ENCODE data around the gene ALDH2.
"Not testable (repeated sequence)": the region's sequence is repeated elsewhere in the genome, so short reads cannot be mapped to it uniquely, and the experiment has no call there.

ALDH2 gene

DNA sequence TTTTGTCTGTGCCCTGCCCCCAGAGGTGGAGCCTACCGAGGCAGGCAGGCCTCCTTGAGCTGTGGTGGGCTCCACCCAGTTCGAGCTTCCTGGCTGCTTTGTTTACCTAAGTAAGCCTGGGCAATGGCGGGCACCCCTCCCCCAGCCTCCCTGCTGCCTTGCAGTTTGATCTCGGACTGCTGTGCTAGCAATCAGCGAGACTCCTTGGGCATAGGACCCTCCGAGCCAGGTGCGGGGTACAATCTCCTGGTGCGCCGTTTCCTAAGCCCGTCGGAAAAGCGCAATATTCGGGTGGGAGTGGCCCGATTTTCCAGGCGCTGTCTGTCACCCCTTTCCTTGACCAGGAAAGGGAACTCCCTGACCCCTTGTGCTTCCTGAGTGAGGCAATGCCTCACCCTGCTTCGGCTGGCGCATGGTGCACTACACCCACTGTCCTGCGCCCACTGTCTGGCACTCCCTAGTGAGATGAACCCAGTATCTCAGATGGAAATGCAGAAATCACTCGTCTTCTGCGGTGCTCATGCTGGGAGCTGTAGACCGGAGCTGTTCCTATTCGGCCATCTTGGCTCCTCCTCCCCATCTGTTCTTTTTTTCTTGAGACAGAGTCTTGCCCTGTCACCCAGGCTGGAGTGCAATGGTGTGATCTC is 68.1 kb downstream of the ALDH2 start:
- not testable (repeated sequence) for H3K9me3 ChIP-seq (ENCODE audit: control insufficient read depth, low read depth, low read length); H3K36me3 ChIP-seq (ENCODE audit: control insufficient read depth, low read depth, low read length); H3K4me3 ChIP-seq (ENCODE audit: low read length); H3K27ac ChIP-seq (ENCODE audit: low read length); H3K27me3 ChIP-seq (ENCODE audit: control insufficient read depth, insufficient read depth, low read length); H3K4me1 ChIP-seq (ENCODE audit: control insufficient read depth, low read depth, low read length)
- peak overlapping the region; percentile 7 for H3K9ac ChIP-seq (ENCODE audit: low read length)

DNA sequence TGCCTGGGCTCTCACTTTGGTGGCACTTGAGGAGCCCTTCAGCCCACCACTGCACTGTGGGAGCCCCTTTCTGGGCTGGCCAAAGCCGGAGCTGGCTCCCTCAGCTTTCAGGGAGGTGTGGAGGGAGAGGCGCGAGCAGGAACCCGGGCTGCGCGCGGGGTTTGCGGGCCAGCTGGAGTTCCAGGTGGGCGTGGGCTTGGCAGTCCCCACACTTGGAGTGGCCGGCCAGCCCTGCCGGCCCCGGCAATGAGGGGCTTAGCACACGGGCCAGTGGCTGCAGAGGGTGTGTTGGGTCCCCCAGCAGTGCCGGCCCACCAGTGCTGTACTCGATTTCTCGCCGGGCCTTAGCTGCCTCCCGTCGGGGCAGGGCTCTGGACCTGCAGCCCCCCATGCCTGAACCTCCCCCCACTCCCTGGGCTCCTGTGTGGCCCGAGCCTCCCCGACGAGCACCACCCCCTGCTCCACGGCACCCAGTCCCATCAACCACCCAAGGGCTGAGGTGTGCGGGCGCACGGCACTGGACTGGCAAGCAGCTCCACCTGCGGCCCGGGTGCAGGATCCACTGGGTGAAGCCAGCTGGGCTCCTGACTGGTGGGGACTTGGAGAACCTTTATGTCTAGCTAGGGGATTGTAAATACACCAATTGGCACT is 68.9 kb downstream of the ALDH2 start:
- H3K9ac ChIP-seq (ENCODE audit: low read length); H3K4me1 ChIP-seq (ENCODE audit: control insufficient read depth, low read depth, low read length); H3K4me3 ChIP-seq (ENCODE audit: low read length); H3K27ac ChIP-seq (ENCODE audit: low read length); H3K27me3 ChIP-seq (ENCODE audit: control insufficient read depth, insufficient read depth, low read length); H3K9me3 ChIP-seq (ENCODE audit: control insufficient read depth, low read depth, low read length): not testable (repeated sequence)
- H3K36me3 ChIP-seq (ENCODE audit: control insufficient read depth, low read depth, low read length): peaks cover 10% of the 10 kb centered on the region

DNA sequence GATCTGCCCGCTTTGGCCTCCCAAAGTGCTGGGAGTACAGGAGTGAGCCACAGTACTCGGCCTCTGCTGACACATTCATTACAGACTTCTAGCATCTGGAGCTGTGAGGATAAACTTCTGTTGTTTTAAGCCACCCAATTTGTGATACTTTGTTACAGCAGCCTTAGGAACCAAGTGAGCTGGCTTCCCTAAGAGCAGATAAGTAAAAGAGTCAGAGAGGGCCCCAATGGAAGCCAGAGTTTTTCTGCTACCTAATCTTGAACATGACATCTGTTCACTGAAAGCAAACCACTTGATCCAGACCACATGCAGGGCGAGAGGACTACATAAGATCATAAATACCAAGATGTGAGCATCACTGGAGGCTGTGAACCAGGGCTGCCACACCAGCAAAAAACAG is 71.6 kb downstream of the ALDH2 start:
- Histone ChIP-seq H3K9ac (ENCODE audit: low read length) (no peak overlapping the region), H3K27ac (ENCODE audit: low read length) (no peak overlapping the region), H3K4me3 (ENCODE audit: low read length) (no peak overlapping the region), H3K36me3 (ENCODE audit: control insufficient read depth, low read depth, low read length) (peaks cover 10% of the 10 kb centered on the region), H3K9me3 (ENCODE audit: control insufficient read depth, low read depth, low read length) (no peaks in the 10 kb centered on the region), H3K4me1 (ENCODE audit: control insufficient read depth, low read depth, low read length) (peaks cover 6% of the 10 kb centered on the region), H3K27me3 (ENCODE audit: control insufficient read depth, insufficient read depth, low read length) (no peaks in the 10 kb centered on the region)

DNA sequence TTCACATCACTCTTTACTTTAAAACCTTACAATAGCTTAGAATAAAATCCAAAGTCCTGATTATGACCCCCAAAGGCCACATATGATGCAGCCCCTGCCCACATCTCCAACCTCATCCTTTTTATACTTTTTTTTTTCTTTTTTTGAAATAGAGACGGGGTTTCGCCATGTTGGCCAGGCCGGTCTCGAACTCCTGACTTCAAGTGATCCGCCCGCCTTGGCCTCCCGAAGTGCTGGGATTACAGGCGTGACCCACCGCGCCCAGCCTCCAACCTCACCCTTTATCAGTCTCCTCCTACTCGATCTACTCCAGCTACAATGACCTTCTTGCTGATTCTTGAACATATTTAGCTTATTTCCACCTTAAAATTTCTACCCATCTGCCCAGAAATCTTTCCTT is 74.1 kb downstream of the ALDH2 start:
- Histone ChIP-seq H3K27ac (ENCODE audit: low read length) (no peak overlapping the region), H3K9me3 (ENCODE audit: control insufficient read depth, low read depth, low read length) (no peaks in the 10 kb centered on the region), H3K4me3 (ENCODE audit: low read length) (peak overlapping the region; percentile 81), H3K27me3 (ENCODE audit: control insufficient read depth, insufficient read depth, low read length) (no peaks in the 10 kb centered on the region), H3K36me3 (ENCODE audit: control insufficient read depth, low read depth, low read length) (peaks cover 10% of the 10 kb centered on the region), H3K4me1 (ENCODE audit: control insufficient read depth, low read depth, low read length) (peaks cover 9% of the 10 kb centered on the region), H3K9ac (ENCODE audit: low read length) (peak overlapping the region; percentile 90)

DNA sequence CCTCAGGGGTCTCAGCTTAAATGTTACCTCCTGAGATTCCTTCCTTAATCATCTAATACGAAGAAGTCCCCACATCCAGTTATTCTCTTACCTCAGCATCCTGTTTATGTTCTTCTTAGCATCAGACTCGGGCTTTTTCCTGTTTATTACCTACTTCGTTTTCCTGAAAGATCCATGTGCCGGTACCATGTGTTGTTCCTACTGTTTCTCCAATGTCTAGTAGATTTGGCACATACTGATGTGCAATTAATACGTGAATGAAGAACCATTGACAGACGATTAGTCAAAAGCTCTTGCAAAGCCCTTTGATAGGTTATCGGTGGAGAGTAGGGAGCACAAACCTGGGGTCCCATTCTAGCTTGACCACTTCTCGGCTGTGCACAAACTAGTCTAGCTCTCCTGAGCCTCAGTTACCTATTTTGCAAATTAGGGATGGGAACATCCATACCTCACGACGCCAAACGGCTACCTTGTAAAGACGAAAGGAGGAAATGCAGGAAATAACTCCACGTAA is 74.6 kb downstream of the ALDH2 start:
- Histone ChIP-seq H3K36me3 (ENCODE audit: control insufficient read depth, low read depth, low read length) (peaks cover 10% of the 10 kb centered on the region), H3K27me3 (ENCODE audit: control insufficient read depth, insufficient read depth, low read length) (no peaks in the 10 kb centered on the region), H3K9me3 (ENCODE audit: control insufficient read depth, low read depth, low read length) (no peaks in the 10 kb centered on the region), H3K27ac (ENCODE audit: low read length) (peak overlapping the region; percentile 77), H3K4me1 (ENCODE audit: control insufficient read depth, low read depth, low read length) (peaks cover 9% of the 10 kb centered on the region), H3K9ac (ENCODE audit: low read length) (peak overlapping the region; percentile 90), H3K4me3 (ENCODE audit: low read length) (peak overlapping the region; percentile 81)

DNA sequence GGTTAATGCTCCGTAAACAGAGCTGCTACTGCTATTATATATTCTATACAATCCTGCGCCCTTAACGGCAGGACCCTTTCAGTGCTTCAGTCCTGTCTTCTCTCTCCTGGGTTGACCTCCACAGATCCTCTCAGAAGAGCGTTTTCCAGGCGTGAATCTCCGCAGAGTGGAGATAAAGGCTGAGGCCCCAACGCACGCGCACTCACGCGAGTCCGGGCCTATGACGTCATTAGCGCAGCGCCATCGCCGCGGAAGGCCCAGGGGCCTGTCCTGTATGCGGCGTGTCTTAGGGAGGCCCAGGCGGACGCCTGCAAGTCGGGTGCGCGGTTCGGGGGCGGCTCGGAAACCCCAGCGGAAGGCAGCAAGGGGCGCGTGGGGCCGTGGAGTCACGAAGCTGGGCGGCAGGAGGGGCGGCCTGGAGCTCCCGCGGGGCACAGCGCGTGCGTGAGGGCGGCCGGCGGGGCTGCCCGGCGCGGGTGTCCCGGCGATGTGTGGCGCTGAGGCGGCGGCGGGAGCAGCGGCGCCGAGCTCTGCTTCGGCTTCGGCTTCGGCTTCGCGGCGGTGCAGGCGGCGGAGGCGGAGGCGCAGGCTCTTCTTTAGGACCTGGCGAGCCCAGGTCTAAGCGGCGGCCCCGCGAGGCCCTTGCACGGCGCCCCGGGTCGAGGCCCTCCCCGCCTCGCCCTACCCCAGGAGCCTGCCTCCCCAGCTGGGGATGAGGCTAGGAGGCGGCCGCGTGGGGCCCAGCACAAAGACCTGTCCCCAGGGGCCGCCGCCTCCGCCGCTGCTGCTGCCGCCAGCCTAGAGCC is 75.2 kb downstream of the ALDH2 start, which contains the start of gene MAPKAPK5:
MAPKAPK5 (plus strand) TSS at position 479 of the 806 bp plus-strand sequence. CDS start 506 bp downstream, outside the sequence.
- Histone ChIP-seq H3K36me3 (ENCODE audit: control insufficient read depth, low read depth, low read length) (peaks cover 10% of the 10 kb centered on the region), H3K27ac (ENCODE audit: low read length) (peak within 1 kb of the TSS; percentile 80), H3K4me1 (ENCODE audit: control insufficient read depth, low read depth, low read length) (peaks cover 9% of the 10 kb centered on the region), H3K9ac (ENCODE audit: low read length) (peak within 1 kb of the TSS; percentile 90), H3K4me3 (ENCODE audit: low read length) (peak within 1 kb of the TSS; percentile 81), H3K27me3 (ENCODE audit: control insufficient read depth, insufficient read depth, low read length) (no peaks in the 10 kb centered on the region), H3K9me3 (ENCODE audit: control insufficient read depth, low read depth, low read length) (no peaks in the 10 kb centered on the region)

DNA sequence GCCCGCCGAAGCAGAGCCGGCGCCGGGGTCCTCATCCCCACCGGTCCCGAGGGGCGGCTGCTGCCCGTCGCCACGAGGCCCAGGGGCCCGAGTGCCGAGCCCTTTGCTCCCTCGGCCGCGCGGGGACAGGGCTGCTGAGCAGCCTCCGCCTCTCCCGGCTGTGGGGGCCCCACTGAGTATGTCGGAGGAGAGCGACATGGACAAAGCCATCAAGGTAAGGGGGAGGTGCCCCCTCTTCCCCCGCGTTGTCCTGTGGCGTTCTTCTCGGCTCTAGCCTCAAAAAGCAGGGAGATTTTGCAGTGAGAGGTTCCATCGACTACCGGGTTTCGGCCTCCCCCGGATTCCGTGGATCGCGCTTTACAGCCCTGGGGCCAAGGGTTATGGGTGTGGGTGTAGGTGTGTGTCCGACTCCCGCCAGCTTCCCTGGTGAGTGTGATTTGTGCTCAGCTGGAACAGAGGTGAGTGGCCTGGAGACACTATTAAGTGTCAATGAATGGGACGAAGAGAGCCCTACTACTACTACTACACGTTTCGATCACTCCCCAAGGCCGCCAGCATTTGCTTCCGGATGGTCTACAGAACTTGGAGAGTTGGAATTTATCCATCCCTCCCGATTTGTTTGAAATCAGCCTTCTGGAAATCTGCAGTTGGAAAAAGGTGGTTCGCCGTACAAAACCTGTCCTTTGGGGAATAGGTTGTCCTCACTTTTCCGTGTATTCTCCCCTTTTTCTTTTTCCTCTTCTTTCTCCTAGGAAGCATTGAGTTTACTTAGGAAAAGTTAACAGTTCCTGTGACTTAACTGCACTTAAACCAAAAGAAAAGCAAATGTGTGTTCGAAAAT is 76.0 kb downstream of the ALDH2 start:
- Histone ChIP-seq H3K27me3 (ENCODE audit: control insufficient read depth, insufficient read depth, low read length) (no peaks in the 10 kb centered on the region), H3K36me3 (ENCODE audit: control insufficient read depth, low read depth, low read length) (peaks cover 10% of the 10 kb centered on the region), H3K4me3 (ENCODE audit: low read length) (peak overlapping the region; percentile 81), H3K4me1 (ENCODE audit: control insufficient read depth, low read depth, low read length) (peaks cover 9% of the 10 kb centered on the region), H3K27ac (ENCODE audit: low read length) (peak overlapping the region; percentile 80), H3K9me3 (ENCODE audit: control insufficient read depth, low read depth, low read length) (no peaks in the 10 kb centered on the region), H3K9ac (ENCODE audit: low read length) (peak overlapping the region; percentile 90)

DNA sequence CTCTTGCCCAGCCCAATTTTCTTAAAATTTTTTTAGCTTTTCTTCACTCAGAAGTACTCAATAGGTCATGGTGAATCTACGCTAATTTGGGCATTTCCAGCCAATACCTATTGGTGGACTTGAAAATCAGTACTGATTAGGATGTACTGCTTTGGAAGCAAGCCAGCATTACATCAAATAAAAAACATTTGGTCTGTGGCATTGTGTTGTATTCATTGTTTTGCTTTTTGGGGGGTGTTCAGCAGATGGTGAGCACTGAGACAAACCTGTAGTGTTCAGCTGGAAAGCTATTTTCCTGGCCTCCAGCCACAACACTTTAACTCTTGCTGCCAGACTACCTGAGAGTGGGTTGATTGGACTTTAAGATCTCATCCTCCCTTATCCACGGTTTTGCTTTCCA is 79.3 kb downstream of the ALDH2 start:
- H3K27me3 ChIP-seq (ENCODE audit: control insufficient read depth, insufficient read depth, low read length): no peaks in the 10 kb centered on the region
- no peak overlapping the region for H3K27ac ChIP-seq (ENCODE audit: low read length)
- H3K4me3 ChIP-seq (ENCODE audit: low read length): no peak overlapping the region
- H3K36me3 ChIP-seq (ENCODE audit: control insufficient read depth, low read depth, low read length): peaks cover under 1% of the 10 kb centered on the region
- H3K9me3 ChIP-seq (ENCODE audit: control insufficient read depth, low read depth, low read length): no peaks in the 10 kb centered on the region
- H3K9ac ChIP-seq (ENCODE audit: low read length): no peak overlapping the region
- H3K4me1 ChIP-seq (ENCODE audit: control insufficient read depth, low read depth, low read length): peaks cover 3% of the 10 kb centered on the region

DNA sequence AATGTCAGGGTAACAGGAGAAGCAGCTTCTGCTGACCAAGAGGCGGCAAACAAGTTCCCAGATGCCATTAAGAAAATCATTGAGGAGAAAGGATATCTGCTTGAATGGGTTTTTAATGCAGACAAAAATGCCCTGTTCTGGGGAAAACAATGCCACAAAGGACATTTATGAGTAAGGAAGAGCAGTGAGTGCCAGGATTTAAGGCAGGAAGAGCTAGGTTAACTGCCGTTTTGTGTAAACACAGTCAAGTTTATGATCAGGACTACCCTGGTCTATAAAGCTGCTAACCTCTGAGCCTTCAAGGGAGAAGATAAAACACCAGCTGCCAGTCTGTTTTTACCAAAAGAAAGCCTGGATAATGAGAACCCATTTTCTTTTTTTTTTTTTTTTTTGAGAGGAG is 83.8 kb downstream of the ALDH2 start:
- Histone ChIP-seq H3K27ac (ENCODE audit: low read length) (no peak overlapping the region), H3K4me1 (ENCODE audit: control insufficient read depth, low read depth, low read length) (no peaks in the 10 kb centered on the region), H3K9ac (ENCODE audit: low read length) (no peak overlapping the region), H3K4me3 (ENCODE audit: low read length) (no peak overlapping the region), H3K9me3 (ENCODE audit: control insufficient read depth, low read depth, low read length) (no peaks in the 10 kb centered on the region), H3K27me3 (ENCODE audit: control insufficient read depth, insufficient read depth, low read length) (no peaks in the 10 kb centered on the region), H3K36me3 (ENCODE audit: control insufficient read depth, low read depth, low read length) (peaks cover 11% of the 10 kb centered on the region)

DNA sequence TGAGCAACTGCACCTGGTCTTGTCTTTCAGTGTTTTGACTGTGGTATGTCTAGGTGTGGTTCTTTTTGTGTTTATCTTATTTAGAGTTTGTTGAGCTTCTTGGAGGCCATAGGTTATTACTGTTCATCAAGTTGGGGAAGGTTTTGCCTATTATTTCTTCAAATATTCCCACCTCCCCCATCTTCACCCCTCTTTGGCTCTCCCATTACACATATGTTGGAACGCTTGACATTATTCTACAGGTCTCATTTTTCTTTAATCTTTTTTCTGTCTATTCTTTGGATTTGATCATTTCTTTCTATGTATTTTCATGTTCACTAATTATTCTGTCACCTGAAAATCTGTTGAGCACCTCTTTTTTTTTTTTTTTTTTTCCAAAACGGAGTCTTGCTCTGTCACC is 91.5 kb downstream of the ALDH2 start:
- H3K4me1 ChIP-seq (ENCODE audit: control insufficient read depth, low read depth, low read length): no peaks in the 10 kb centered on the region
- H3K9ac ChIP-seq (ENCODE audit: low read length): no peak overlapping the region
- no peaks in the 10 kb centered on the region for H3K27me3 ChIP-seq (ENCODE audit: control insufficient read depth, insufficient read depth, low read length)
- no peak overlapping the region for H3K27ac ChIP-seq (ENCODE audit: low read length)
- H3K9me3 ChIP-seq (ENCODE audit: control insufficient read depth, low read depth, low read length): no peaks in the 10 kb centered on the region
- no peaks in the 10 kb centered on the region for H3K36me3 ChIP-seq (ENCODE audit: control insufficient read depth, low read depth, low read length)
- no peak overlapping the region for H3K4me3 ChIP-seq (ENCODE audit: low read length)

DNA sequence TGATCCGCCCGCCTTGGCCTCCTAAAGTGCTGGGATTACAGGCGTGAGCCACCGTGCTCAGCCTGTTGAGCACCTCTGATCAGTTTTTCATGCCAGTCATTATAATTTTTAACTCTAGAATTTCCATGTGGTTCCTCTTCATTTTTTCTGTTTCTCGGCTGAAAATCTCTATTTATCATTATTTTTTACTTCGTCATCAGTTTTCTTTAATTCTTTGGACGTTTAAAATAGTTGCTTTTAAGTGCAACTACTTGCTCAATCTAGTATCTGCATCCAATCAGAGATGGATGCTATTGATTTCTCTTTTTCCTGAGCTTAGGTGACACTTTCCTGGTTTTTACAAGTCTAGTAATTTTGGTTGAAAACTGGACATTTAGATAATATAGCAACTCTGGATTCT is 92.0 kb downstream of the ALDH2 start:
- Histone ChIP-seq H3K9ac (ENCODE audit: low read length) (no peak overlapping the region), H3K9me3 (ENCODE audit: control insufficient read depth, low read depth, low read length) (no peaks in the 10 kb centered on the region), H3K36me3 (ENCODE audit: control insufficient read depth, low read depth, low read length) (no peaks in the 10 kb centered on the region), H3K27me3 (ENCODE audit: control insufficient read depth, insufficient read depth, low read length) (no peaks in the 10 kb centered on the region), H3K4me3 (ENCODE audit: low read length) (no peak overlapping the region), H3K27ac (ENCODE audit: low read length) (no peak overlapping the region), H3K4me1 (ENCODE audit: control insufficient read depth, low read depth, low read length) (no peaks in the 10 kb centered on the region)
